ENCODE measurements around the gene TIMM44. TPM values are rescaled to one million over a fixed set of nuclear protein-coding genes. Genes with fewer than 3 reads are reported as not detected.
A peak's percentile ranks its signal among the peaks of the same experiment; 100 is the strongest.

TIMM44 gene
- total and polyA plus RNA-seq, 4 donors = 17.7 to 35.8 (median 26.6) TPM

DNA sequence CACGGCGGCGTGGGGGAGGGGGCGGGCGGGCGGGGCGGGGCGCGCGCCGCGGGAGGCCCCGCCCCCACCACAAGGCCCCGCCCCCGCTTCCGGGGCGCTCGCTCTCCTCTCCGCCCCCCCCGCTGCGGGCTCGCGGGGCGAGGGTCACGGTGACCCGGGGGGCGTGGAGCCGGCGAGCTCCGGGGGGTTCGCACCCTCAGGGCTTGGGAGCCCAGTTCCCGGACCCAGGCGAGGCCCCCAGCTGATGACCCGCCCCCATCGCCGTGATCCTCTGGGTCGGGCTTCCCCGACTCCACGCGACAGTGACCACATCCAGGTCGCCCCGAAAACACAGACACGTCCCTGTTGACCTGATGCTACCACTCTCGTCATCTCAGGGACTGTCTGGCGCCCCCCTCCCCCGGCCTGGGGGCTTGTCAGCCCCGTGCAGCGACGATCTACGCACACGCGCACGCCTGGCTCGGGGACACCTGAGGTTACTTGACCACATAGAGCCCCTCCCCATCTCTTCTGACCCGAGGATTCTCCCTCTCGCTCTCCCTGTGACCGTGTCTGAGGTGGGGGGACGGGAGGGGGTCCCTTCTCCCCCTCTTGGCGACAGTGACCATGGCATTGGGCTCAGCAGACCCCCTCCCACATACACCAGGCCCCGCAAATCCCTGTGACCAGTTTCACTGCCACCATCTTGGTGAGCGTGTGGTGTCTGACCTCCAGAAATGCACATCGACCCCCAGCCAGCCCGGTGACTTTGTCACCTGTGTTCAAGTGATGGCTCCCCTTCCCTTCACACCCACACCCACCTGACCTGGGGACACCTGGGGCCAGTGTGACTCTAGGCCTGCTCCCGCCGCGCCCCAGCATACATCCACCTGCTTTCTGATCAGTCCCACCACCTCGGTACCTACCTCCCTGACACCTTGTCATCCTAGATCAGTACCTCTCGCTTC is 39.1 kb downstream of the TIMM44 start:
- Histone ChIP-seq H3K4me1 (ENCODE audit: control insufficient read depth in 4 of 4, insufficient read depth in 4 of 4, low read length in 3 of 4) (peaks cover 8 to 35% (median 21%) of the 10 kb centered on the region in 4 donors), H3K9ac (ENCODE audit: low read depth in 1 of 2, low read length in 2 of 2) (peak overlapping the region; percentile 26 to 96), H3K36me3 (ENCODE audit: control insufficient read depth in 4 of 4, insufficient read depth in 3 of 4, low read depth in 1 of 4, low read length in 3 of 4) (peaks cover 0 to 4% (median 0%) of the 10 kb centered on the region in 4 donors), H3K9me3 (ENCODE audit: control insufficient read depth in 4 of 4, low read length in 3 of 4) (no peaks in the 10 kb centered on the region), H3K4me3 (ENCODE audit: low read depth in 1 of 3, low read length in 3 of 3) (peak overlapping the region; percentile 78 to 89 (median 85)), H3K27ac (ENCODE audit: low read depth in 1 of 2, low read length in 2 of 2) (peak overlapping the region; percentile 58 to 81), H3K27me3 (ENCODE audit: control insufficient read depth in 4 of 4, insufficient read depth in 4 of 4, low read length in 3 of 4) (no peaks in the 10 kb centered on the region)
- no peak for TF ChIP-seq HNF4G (IDR thresholded peaks at IDR 0.05)
- TF ChIP-seq FOXA2 (IDR thresholded peaks at IDR 0.05) = no peak
- TF ChIP-seq SP1 (IDR thresholded peaks at IDR 0.05) = no peak
- TF ChIP-seq, protein P1, sequence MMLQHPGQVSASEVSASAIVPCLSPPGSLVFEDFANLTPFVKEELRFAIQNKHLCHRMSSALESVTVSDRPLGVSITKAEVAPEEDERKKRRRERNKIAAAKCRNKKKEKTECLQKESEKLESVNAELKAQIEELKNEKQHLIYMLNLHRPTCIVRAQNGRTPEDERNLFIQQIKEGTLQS (IDR thresholded peaks at IDR 0.05) = no peak
- TF ChIP-seq, protein P2, sequence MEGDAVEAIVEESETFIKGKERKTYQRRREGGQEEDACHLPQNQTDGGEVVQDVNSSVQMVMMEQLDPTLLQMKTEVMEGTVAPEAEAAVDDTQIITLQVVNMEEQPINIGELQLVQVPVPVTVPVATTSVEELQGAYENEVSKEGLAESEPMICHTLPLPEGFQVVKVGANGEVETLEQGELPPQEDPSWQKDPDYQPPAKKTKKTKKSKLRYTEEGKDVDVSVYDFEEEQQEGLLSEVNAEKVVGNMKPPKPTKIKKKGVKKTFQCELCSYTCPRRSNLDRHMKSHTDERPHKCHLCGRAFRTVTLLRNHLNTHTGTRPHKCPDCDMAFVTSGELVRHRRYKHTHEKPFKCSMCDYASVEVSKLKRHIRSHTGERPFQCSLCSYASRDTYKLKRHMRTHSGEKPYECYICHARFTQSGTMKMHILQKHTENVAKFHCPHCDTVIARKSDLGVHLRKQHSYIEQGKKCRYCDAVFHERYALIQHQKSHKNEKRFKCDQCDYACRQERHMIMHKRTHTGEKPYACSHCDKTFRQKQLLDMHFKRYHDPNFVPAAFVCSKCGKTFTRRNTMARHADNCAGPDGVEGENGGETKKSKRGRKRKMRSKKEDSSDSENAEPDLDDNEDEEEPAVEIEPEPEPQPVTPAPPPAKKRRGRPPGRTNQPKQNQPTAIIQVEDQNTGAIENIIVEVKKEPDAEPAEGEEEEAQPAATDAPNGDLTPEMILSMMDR (IDR thresholded peaks at IDR 0.05; ENCODE audit: low read depth, low read length, missing input control) = no peak
- TF ChIP-seq, protein P3, sequence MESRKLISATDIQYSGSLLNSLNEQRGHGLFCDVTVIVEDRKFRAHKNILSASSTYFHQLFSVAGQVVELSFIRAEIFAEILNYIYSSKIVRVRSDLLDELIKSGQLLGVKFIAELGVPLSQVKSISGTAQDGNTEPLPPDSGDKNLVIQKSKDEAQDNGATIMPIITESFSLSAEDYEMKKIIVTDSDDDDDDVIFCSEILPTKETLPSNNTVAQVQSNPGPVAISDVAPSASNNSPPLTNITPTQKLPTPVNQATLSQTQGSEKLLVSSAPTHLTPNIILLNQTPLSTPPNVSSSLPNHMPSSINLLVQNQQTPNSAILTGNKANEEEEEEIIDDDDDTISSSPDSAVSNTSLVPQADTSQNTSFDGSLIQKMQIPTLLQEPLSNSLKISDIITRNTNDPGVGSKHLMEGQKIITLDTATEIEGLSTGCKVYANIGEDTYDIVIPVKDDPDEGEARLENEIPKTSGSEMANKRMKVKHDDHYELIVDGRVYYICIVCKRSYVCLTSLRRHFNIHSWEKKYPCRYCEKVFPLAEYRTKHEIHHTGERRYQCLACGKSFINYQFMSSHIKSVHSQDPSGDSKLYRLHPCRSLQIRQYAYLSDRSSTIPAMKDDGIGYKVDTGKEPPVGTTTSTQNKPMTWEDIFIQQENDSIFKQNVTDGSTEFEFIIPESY (IDR thresholded peaks at IDR 0.05) = no peak
- 9% methylated on average over 68 of the region's 68 CpGs for WGBS
- no peak for DNase-seq (ENCODE audit: low spot score)

DNA sequence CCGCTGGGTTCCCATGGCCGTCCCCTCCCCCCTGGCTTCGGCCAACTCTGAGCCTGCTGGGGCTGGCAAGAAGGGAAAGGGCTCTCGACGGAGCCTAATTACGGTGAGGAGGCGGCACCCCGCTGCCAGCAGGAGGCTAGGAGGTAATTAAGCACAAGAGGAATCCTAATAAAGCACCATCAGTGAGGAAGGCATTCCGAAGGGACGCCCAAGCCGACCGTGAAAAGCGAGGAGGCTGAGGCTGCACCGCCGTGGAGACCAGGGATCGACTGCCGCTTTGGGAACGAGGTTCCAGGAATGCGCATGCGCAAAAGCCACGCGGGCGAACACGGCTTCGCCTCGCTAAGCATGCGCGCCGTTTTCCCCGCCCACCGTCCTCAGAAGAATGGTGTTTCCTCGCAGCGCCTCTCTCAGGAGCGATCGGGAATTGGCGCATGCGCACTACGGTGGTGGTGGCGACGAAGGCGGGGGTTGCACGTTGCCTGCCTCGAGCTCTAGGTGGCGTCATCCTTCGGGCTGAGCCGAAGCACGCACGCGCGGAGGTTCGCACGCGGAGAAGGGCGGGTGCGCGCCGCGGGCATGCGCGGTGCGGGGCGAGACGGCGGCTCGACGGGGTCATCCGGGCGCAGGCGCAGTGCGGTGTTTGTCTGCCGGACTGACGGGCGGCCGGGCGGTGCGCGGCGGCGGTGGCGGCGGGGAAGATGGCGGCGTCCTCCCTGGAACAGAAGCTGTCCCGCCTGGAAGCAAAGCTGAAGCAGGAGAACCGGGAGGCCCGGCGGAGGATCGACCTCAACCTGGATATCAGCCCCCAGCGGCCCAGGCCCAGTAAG is 40.0 kb downstream of the TIMM44 start, which contains the start of gene MAP2K7:
MAP2K7 (plus strand) TSS at position 634 of the 830 bp plus-strand sequence; CDS start at position 702, 68 bp downstream.
- Histone ChIP-seq H3K27me3 (ENCODE audit: control insufficient read depth in 4 of 4, insufficient read depth in 4 of 4, low read length in 3 of 4) (no peaks in the 10 kb centered on the region), H3K4me1 (ENCODE audit: control insufficient read depth in 4 of 4, insufficient read depth in 4 of 4, low read length in 3 of 4) (peaks cover 8 to 35% (median 21%) of the 10 kb centered on the region in 4 donors), H3K4me3 (ENCODE audit: low read depth in 1 of 3, low read length in 3 of 3) (peak within 1 kb of the TSS; percentile 78 to 89 (median 85)), H3K36me3 (ENCODE audit: control insufficient read depth in 4 of 4, insufficient read depth in 3 of 4, low read depth in 1 of 4, low read length in 3 of 4) (peaks cover 0 to 1% (median 0%) of the 10 kb centered on the region in 4 donors), H3K27ac (ENCODE audit: low read depth in 1 of 2, low read length in 2 of 2) (peak within 1 kb of the TSS; percentile 82 to 90), H3K9me3 (ENCODE audit: control insufficient read depth in 4 of 4, low read length in 3 of 4) (no peaks in the 10 kb centered on the region), H3K9ac (ENCODE audit: low read depth in 1 of 2, low read length in 2 of 2) (peak within 1 kb of the TSS; percentile 26 to 96)
- under 1% methylated on average over 89 of the region's 89 CpGs for WGBS
- peak; percentile 100 for DNase-seq (ENCODE audit: low spot score)
- TF ChIP-seq FOXA2 (IDR thresholded peaks at IDR 0.05) = no peak
- TF ChIP-seq, protein P3 (IDR thresholded peaks at IDR 0.05) = no peak
- peak; percentile 63 for TF ChIP-seq SP1 (IDR thresholded peaks at IDR 0.05)
- TF ChIP-seq TAF1 (conservative IDR thresholded peaks at IDR 0.05) = no peak
- TF ChIP-seq RXRA (IDR thresholded peaks at IDR 0.05) = peak in 1 of 2 donors; percentile 28
- peak in 1 of 2 donors; percentile 66 for TF ChIP-seq JUND (IDR thresholded peaks at IDR 0.05)
- no peak for TF ChIP-seq HNF4G (IDR thresholded peaks at IDR 0.05)
- peak in 1 of 2 donors; percentile 31 for TF ChIP-seq EGR1 (IDR thresholded peaks at IDR 0.05; ENCODE audit: low read depth in 2 of 2)
- peak; percentile 80 for TF ChIP-seq YY1 (IDR thresholded peaks at IDR 0.05)
- TF ChIP-seq, protein P4, sequence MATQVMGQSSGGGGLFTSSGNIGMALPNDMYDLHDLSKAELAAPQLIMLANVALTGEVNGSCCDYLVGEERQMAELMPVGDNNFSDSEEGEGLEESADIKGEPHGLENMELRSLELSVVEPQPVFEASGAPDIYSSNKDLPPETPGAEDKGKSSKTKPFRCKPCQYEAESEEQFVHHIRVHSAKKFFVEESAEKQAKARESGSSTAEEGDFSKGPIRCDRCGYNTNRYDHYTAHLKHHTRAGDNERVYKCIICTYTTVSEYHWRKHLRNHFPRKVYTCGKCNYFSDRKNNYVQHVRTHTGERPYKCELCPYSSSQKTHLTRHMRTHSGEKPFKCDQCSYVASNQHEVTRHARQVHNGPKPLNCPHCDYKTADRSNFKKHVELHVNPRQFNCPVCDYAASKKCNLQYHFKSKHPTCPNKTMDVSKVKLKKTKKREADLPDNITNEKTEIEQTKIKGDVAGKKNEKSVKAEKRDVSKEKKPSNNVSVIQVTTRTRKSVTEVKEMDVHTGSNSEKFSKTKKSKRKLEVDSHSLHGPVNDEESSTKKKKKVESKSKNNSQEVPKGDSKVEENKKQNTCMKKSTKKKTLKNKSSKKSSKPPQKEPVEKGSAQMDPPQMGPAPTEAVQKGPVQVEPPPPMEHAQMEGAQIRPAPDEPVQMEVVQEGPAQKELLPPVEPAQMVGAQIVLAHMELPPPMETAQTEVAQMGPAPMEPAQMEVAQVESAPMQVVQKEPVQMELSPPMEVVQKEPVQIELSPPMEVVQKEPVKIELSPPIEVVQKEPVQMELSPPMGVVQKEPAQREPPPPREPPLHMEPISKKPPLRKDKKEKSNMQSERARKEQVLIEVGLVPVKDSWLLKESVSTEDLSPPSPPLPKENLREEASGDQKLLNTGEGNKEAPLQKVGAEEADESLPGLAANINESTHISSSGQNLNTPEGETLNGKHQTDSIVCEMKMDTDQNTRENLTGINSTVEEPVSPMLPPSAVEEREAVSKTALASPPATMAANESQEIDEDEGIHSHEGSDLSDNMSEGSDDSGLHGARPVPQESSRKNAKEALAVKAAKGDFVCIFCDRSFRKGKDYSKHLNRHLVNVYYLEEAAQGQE (IDR thresholded peaks at IDR 0.05) = peak; percentile 26
- TF ChIP-seq, protein P2 (IDR thresholded peaks at IDR 0.05; ENCODE audit: low read depth, low read length, missing input control) = peak; percentile 30
- TF ChIP-seq, protein P5, sequence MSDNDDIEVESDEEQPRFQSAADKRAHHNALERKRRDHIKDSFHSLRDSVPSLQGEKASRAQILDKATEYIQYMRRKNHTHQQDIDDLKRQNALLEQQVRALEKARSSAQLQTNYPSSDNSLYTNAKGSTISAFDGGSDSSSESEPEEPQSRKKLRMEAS (IDR thresholded peaks at IDR 0.05) = peak; percentile 99
- TF ChIP-seq FOXA1 (IDR thresholded peaks at IDR 0.05) = no peak
- no peak for TF ChIP-seq NR2F2 (IDR thresholded peaks at IDR 0.05)
